ENCODE measurements around the gene ANKK1.

ANKK1 gene

DNA sequence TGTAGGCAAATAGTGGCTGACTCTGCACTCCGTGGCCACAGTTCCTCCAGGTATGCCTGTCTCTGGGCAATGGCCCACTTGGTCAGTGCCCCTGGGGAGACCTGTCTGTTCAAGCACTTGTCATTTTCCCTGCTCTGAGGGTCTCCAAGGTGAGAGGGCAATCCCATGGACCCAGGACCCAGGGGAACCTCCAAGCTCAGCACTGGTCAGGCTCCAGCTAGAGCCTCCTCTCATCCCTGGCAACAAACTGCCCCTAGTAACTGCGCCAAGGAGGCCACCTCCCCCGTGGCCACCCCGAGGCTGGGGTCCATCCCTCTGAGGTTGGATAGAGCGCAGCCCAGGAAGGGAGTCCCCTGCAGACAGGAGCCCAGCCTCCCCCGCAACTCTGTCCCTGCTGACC, 713 bp upstream of the ANKK1 start:
- DNase-seq (ENCODE audit: low read depth): no peak
- no peak overlapping the region for H3K4me3 ChIP-seq (ENCODE audit: control insufficient read depth, low read depth, low read length)
- TF ChIP-seq, protein P1, sequence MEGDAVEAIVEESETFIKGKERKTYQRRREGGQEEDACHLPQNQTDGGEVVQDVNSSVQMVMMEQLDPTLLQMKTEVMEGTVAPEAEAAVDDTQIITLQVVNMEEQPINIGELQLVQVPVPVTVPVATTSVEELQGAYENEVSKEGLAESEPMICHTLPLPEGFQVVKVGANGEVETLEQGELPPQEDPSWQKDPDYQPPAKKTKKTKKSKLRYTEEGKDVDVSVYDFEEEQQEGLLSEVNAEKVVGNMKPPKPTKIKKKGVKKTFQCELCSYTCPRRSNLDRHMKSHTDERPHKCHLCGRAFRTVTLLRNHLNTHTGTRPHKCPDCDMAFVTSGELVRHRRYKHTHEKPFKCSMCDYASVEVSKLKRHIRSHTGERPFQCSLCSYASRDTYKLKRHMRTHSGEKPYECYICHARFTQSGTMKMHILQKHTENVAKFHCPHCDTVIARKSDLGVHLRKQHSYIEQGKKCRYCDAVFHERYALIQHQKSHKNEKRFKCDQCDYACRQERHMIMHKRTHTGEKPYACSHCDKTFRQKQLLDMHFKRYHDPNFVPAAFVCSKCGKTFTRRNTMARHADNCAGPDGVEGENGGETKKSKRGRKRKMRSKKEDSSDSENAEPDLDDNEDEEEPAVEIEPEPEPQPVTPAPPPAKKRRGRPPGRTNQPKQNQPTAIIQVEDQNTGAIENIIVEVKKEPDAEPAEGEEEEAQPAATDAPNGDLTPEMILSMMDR (IDR thresholded peaks at IDR 0.05; ENCODE audit: control insufficient read depth, insufficient read depth, low read depth, low read length, missing control alignments): no peak

DNA sequence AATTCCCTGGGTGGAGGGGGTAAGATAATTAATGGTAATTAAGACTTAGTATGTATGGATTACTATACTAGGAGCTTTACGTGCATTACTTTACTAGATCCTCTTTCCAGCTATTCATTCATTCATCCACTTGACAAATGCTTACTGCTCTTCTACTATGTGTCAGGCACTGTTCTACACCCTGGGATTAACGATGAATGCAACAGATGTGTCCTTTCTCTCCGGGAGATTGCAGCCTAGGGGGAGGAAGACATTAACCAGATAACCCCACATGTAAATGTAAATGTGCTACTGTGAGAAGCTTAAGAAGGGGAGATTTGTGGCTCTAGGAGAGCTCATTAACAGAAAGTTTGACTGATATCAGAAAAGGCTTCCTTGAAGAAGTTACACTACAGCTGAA, 1.7 kb downstream of the ANKK1 start:
- DNase-seq (ENCODE audit: low read depth): no peak
- TF ChIP-seq, protein P1 (IDR thresholded peaks at IDR 0.05; ENCODE audit: control insufficient read depth, insufficient read depth, low read depth, low read length, missing control alignments): no peak
- H3K4me3 ChIP-seq (ENCODE audit: control insufficient read depth, low read depth, low read length): no peak overlapping the region

DNA sequence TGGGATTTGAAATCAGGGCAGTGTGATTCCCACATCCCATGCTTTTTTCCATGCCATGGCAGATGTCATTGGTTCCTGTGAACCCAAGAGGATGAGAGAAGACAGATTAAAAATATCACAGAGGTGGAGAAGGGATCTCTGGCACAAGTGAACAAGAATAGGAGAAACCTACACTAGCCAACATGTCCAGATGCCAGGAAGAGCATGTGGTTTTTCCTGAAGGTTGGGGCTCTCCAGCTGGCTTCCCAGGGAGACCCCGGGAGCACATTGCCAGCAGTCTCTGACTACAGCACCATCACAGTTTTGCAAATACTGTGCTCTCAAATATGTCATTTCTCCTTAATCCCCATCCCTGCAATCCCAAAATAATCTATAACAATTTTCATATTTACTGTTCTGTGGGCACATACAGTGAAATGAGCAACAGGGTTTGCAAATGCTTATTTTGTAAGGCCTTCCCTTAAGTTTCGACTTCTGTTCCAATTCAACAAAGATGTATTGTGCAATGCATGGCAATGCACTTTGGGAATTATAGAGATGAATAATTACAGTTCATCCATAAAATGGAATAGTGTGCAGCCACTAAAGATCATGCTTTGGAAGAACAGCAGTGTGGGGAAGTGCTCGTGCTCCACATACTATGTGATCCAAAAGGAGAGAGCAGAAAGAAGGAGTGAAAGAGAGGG, 4.8 kb downstream of the ANKK1 start:
- no peak overlapping the region for H3K4me3 ChIP-seq (ENCODE audit: control insufficient read depth, low read depth, low read length)
- no peak for DNase-seq (ENCODE audit: low read depth)
- TF ChIP-seq, protein P1 (IDR thresholded peaks at IDR 0.05; ENCODE audit: control insufficient read depth, insufficient read depth, low read depth, low read length, missing control alignments): no peak

DNA sequence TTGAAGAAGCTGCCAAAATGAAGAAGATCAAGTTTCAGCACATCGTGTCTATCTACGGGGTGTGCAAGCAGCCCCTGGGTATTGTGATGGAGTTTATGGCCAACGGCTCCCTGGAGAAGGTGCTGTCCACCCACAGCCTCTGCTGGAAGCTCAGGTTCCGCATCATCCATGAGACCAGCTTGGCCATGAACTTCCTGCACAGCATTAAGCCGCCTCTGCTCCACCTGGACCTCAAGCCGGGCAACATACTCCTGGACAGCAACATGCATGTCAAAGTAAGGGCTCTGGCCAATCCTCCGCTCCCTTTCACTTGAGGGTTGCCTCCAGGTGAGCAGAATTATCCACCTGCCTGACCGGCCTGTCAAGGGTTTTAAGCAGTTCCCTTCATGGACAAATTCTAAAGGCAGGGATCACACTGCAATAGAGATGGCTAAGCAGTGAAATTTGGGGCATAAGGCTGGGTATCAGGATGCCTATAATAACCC, 6.0 kb downstream of the ANKK1 start:
- H3K4me3 ChIP-seq (ENCODE audit: control insufficient read depth, low read depth, low read length): no peak overlapping the region
- TF ChIP-seq, protein P1 (IDR thresholded peaks at IDR 0.05; ENCODE audit: control insufficient read depth, insufficient read depth, low read depth, low read length, missing control alignments): no peak
- no peak for DNase-seq (ENCODE audit: low read depth)

DNA sequence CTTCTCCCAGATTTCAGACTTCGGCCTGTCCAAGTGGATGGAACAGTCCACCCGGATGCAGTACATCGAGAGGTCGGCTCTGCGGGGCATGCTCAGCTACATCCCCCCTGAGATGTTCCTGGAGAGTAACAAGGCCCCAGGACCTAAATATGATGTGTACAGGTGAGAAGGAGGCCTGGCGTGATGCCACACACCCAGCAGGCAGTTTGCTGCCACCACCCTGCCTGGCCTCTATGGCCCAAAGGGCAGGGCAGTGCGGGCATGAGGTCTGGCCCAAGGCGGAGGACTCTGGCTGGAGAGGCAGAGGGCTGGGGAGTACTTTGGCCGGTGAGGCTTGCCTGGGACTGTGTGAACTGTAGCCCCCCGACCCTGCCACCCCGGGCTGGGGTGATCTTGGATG, 7.3 kb downstream of the ANKK1 start:
- no peak for DNase-seq (ENCODE audit: low read depth)
- TF ChIP-seq, protein P1 (IDR thresholded peaks at IDR 0.05; ENCODE audit: control insufficient read depth, insufficient read depth, low read depth, low read length, missing control alignments): no peak
- H3K4me3 ChIP-seq (ENCODE audit: control insufficient read depth, low read depth, low read length): no peak overlapping the region

DNA sequence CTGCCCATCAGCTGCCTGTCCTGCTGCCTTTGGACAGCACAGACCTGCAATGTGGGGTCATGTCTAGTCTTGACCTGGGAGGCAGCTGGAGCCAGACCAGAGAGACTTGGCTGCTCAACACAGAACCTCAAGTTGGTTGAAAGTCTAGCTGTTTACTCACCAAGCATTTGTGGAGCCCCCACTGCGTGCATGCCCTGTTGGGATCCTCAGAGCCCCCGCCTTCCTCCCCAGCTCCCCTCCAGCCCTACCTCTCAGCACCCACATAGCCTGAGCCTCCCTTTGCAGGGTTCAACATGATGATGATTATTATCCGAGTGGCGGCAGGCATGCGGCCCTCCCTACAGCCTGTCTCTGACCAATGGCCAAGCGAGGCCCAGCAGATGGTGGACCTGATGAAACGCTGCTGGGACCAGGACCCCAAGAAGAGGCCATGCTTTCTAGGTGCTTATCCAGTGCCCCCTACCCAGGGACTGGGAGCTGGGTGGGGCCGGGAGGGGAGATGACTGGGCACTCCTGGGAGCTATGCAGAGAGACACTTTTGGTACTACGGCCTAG, 8.3 kb downstream of the ANKK1 start:
- TF ChIP-seq, protein P1 (IDR thresholded peaks at IDR 0.05; ENCODE audit: control insufficient read depth, insufficient read depth, low read depth, low read length, missing control alignments): no peak
- no peak overlapping the region for H3K4me3 ChIP-seq (ENCODE audit: control insufficient read depth, low read depth, low read length)
- DNase-seq (ENCODE audit: low read depth): no peak

Measured in AG09309 (cell line).